Endothelial cell of umbilical vein (primary cell): ENCODE measurements around the gene TRPM5. TPM values are rescaled to one million over a fixed set of nuclear protein-coding genes. Genes with fewer than 3 reads are reported as not detected.

Experiments
- BruUV-seq: library from RNA; stranded (reverse); fragments of 400-500 nt; replicated peaks from 2 replicates; lab custom pipeline; 2021; lab: Mats Ljungman, UMichigan
- CTCF ChIA-PET: fragments of 300-600, 350-600 bp; sonication (Branson Sonifier 250); formaldehyde crosslinking; loops from one replicate; lab custom pipeline; 2021; ENCODE audit warnings: antibody characterized with exemption, inconsistent platforms; lab: Charles Lee
- POLR2A ChIA-PET: fragments of 300-600, 350-600 bp; sonication (Branson Sonifier 250); formaldehyde crosslinking; loops from one replicate; lab custom pipeline; 2021; ENCODE audit warnings: antibody characterized with exemption, inconsistent platforms; lab: Charles Lee
- DNase-seq: peaks from one replicate; pipeline ENCODE4 v3.0.0-alpha.2; 2011; ENCODE audit warnings: low read depth, low spot score
- FAIRE-seq: peaks from 2 replicates; lab custom pipeline; 2011; peaks lifted over from hg19 to GRCh38; lab: Jason Lieb, UNC
- H2AFZ ChIP-seq: 2 replicates; pipeline ENCODE4 v1.6.0; 2012; ENCODE audit warnings: low read depth, low read length, control low read depth, inconsistent platforms
- H3K27ac ChIP-seq: 2 replicates; pipeline ENCODE4 v1.5.1; 2011; ENCODE audit warnings: low read depth, mild to moderate bottlenecking, control low read depth, low read length, moderate library complexity; ENCODE audit not compliant: insufficient read depth
- H3K27me3 ChIP-seq, 2 experiments: 2 replicates each; pipeline versions ENCODE4 v1.6.0 to v1.6.1; 2011; ENCODE audit warnings: low read length in 2 of 2, mixed read lengths in 1 of 2; ENCODE audit not compliant: control insufficient read depth in 2 of 2, insufficient read depth in 2 of 2
- H3K36me3 ChIP-seq, 2 experiments: 2 replicates in 1 of 2; 3 replicates in 1 of 2; pipeline ENCODE4 v1.5.1; 2011; ENCODE audit warnings: low read length in 2 of 2, mild to moderate bottlenecking in 1 of 2, moderate library complexity in 1 of 2; ENCODE audit not compliant: control insufficient read depth in 2 of 2, insufficient read depth in 2 of 2; ENCODE audit errors: extremely low read depth in 1 of 2
- H3K4me1 ChIP-seq: 3 replicates; pipeline ENCODE4 v1.5.1; 2011; ENCODE audit warnings: mild to moderate bottlenecking, low read length; ENCODE audit not compliant: control insufficient read depth, insufficient read depth; ENCODE audit errors: extremely low read depth
- H3K4me2 ChIP-seq: 2 replicates; pipeline ENCODE4 v1.6.1; 2011; ENCODE audit warnings: low read length, control low read depth, mixed read lengths; ENCODE audit not compliant: insufficient read depth
- H3K4me3 ChIP-seq, 3 experiments: fragments of 200-600 bp in 1 of 3; sonication (generic), shearing (Covaris generic) in 1 of 3; replicated peaks in 1 of 3; 2 replicates each; pipeline ENCODE4 v1.5.1; 2011 to 2016; ENCODE audit warnings: control low read depth in 3 of 3, low read length in 3 of 3, mild to moderate bottlenecking in 2 of 3, inconsistent platforms in 1 of 3, low read depth in 1 of 3, moderate library complexity in 1 of 3; ENCODE audit not compliant: insufficient read depth in 1 of 3
- H3K79me2 ChIP-seq: 2 replicates; pipeline ENCODE4 v1.6.0; 2012; ENCODE audit warnings: low read length, inconsistent platforms; ENCODE audit not compliant: control insufficient read depth, insufficient read depth
- H3K9ac ChIP-seq: replicated peaks from 2 replicates; pipeline ENCODE3; 2011; ENCODE audit warnings: low read length, control low read depth; ENCODE audit not compliant: insufficient read depth; ENCODE audit errors: extremely low read depth
- H3K9me1 ChIP-seq: replicated peaks from 3 replicates; pipeline ENCODE4 v1.6.0; 2011; ENCODE audit warnings: mild to moderate bottlenecking, low read length; ENCODE audit not compliant: control insufficient read depth, insufficient read depth; ENCODE audit errors: extremely low read depth
- H3K9me3 ChIP-seq: replicated peaks from 2 replicates; pipeline ENCODE4 v1.5.1; 2012; ENCODE audit warnings: low read length, inconsistent platforms; ENCODE audit not compliant: control insufficient read depth, insufficient read depth
- H4K20me1 ChIP-seq: replicated peaks from 2 replicates; pipeline ENCODE3; 2011; ENCODE audit warnings: mild to moderate bottlenecking, low read length; ENCODE audit not compliant: control insufficient read depth, insufficient read depth; ENCODE audit errors: extremely low read depth
- EZH2 ChIP-seq: IDR thresholded peaks from 2 replicates; pipeline ENCODE4 v1.6.1; 2012; ENCODE audit warnings: borderline replicate concordance, low read depth, mild to moderate bottlenecking, moderate library complexity, low read length, inconsistent platforms; ENCODE audit not compliant: severe bottlenecking
- FOS ChIP-seq: IDR thresholded peaks from 2 replicates; pipeline ENCODE4 v1.6.1; 2011; ENCODE audit warnings: mild to moderate bottlenecking, low read length, moderate library complexity, borderline replicate concordance; ENCODE audit not compliant: insufficient read depth
- GATA2 ChIP-seq: IDR thresholded peaks from 2 replicates; pipeline ENCODE4 v1.7.0; 2011; ENCODE audit warnings: low read depth, mild to moderate bottlenecking, moderate library complexity, mixed read lengths, low read length; ENCODE audit not compliant: insufficient read length, insufficient read depth
- JUN ChIP-seq: IDR thresholded peaks from 2 replicates; pipeline ENCODE4 v1.6.1; 2011; ENCODE audit warnings: borderline replicate concordance, low read depth; ENCODE audit not compliant: insufficient read length, insufficient read depth
- MYC ChIP-seq: IDR thresholded peaks from one replicate; pipeline ENCODE4 v1.6.1; 2011; ENCODE audit warnings: mild to moderate bottlenecking, low read depth, low read length
- POLR2A ChIP-seq: IDR thresholded peaks from 2 replicates; pipeline ENCODE4 v1.6.1; 2012; ENCODE audit warnings: low read depth, mild to moderate bottlenecking, control low read depth, low read length
- POLR2AphosphoS5 ChIP-seq: IDR thresholded peaks from 2 replicates; pipeline ENCODE4 v1.6.1; 2012; ENCODE audit warnings: low read depth, mild to moderate bottlenecking, control low read depth, low read length, moderate library complexity; ENCODE audit not compliant: insufficient read depth
- dilution Hi-C: fragments of 300-500 bp; cut with MboI; formaldehyde crosslinking; loops from one replicate; pipeline ENCODE4 v1.15.0; 2019; ENCODE audit warnings: low sequenced_read_pairs; ENCODE audit not compliant: extremely low pct_ligation_motif_present
- intact Hi-C: fragments of 100-400 bp; cut with micrococcal nuclease; formaldehyde crosslinking; loops from one replicate; pipeline ENCODE4 v1.10.0; 2022
- polyA plus RNA-seq, 4 experiments: library from polyadenylated mRNA; depleted of rRNA in 3 of 4; stranded (reverse) in 3 of 4; unstranded in 1 of 4; fragments of >200 nt; gene quantifications; 2 replicates each; pipeline versions ENCODE4 v1.2.1 to v1.2.3, GENCODE V29; 2011 to 2012; ENCODE audit warnings: missing spikeins in 1 of 4
- total RNA-seq: library from RNA; stranded (reverse); gene quantifications from 2 replicates; pipeline ENCODE4 v1.2.3, GENCODE V29; 2021
- TF ChIP-seq, protein P1 (sequence below), 2 donors: IDR thresholded peaks; 1 replicate in 1 of 2; 2 replicates in 1 of 2; pipeline ENCODE4 v1.5.1; 2011; ENCODE audit warnings: low read length in 2 of 2, mild to moderate bottlenecking in 2 of 2, moderate library complexity in 2 of 2, control low read depth in 1 of 2, inconsistent platforms in 1 of 2, low read depth in 1 of 2; ENCODE audit not compliant: insufficient read depth in 1 of 2; ENCODE audit errors: extremely low read depth in 1 of 2
- TF ChIP-seq, protein P2 (sequence below): IDR thresholded peaks from 2 replicates; pipeline ENCODE4 v1.6.1; 2011; ENCODE audit not compliant: insufficient read depth, insufficient read length

TRPM5 gene
- total and polyA plus RNA-seq, 2 donors (not counting 3 experiments of a cell fraction or from before 2014, with no cell fraction given): not detected

DNA sequence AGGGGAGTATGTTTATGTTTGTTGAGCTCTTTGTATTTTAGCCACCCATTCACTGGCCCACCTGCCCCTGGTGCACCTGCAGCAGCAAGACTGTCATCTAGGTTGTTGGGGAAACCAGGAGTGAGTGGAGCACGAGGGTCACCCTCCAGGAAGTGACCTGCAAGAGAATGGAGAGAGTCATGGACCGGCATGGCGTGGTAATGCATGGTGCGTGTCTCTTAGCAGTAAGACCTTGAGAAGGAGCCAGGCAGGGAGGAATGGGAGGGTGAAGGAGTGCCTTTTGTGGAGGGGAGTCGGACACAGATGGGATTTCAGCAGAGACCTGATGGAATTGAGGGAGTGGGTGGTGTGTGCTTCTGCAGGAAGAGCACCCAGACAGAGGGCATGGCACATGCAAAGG lies 38.4 kb upstream of the TRPM5 start:
- no peak overlapping the region for H3K9ac ChIP-seq
- H3K79me2 ChIP-seq: no peaks in the 10 kb centered on the region
- H3K9me3 ChIP-seq: no peaks in the 10 kb centered on the region
- intact Hi-C loops (no loop called here), dilution Hi-C loops (no loop called here)
- no peak overlapping the region for H3K4me3 ChIP-seq
- no peaks in the 10 kb centered on the region for H4K20me1 ChIP-seq
- DNase-seq: no peak
- no peaks in the 10 kb centered on the region for H3K36me3 ChIP-seq
- BruUV-seq: no TSS peak
- H3K4me2 ChIP-seq: no peak overlapping the region
- H3K4me1 ChIP-seq: no peaks in the 10 kb centered on the region
- ChIA-PET CTCF (no interaction called here), POLR2A (no interaction called here)
- H2AFZ ChIP-seq: no peak overlapping the region
- H3K27ac ChIP-seq: no peak overlapping the region
- H3K9me1 ChIP-seq: no peaks in the 10 kb centered on the region
- TF ChIP-seq POLR2A (no peak), JUN (no peak), POLR2AphosphoS5 (no peak), MYC (no peak), GATA2 (no peak), EZH2 (no peak), FOS (no peak)
- TF ChIP-seq, protein P1, sequence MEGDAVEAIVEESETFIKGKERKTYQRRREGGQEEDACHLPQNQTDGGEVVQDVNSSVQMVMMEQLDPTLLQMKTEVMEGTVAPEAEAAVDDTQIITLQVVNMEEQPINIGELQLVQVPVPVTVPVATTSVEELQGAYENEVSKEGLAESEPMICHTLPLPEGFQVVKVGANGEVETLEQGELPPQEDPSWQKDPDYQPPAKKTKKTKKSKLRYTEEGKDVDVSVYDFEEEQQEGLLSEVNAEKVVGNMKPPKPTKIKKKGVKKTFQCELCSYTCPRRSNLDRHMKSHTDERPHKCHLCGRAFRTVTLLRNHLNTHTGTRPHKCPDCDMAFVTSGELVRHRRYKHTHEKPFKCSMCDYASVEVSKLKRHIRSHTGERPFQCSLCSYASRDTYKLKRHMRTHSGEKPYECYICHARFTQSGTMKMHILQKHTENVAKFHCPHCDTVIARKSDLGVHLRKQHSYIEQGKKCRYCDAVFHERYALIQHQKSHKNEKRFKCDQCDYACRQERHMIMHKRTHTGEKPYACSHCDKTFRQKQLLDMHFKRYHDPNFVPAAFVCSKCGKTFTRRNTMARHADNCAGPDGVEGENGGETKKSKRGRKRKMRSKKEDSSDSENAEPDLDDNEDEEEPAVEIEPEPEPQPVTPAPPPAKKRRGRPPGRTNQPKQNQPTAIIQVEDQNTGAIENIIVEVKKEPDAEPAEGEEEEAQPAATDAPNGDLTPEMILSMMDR (IDR thresholded peaks at IDR 0.05; ENCODE audit: extremely low read depth in 1 of 2, insufficient read depth in 1 of 2, low read depth in 1 of 2, low read length in 2 of 2): no peak
- TF ChIP-seq, protein P2, sequence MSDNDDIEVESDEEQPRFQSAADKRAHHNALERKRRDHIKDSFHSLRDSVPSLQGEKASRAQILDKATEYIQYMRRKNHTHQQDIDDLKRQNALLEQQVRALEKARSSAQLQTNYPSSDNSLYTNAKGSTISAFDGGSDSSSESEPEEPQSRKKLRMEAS: no peak
- H3K27me3 ChIP-seq: no peaks in the 10 kb centered on the region
- no peak for FAIRE-seq
